ENCODE data around the gene KLHL30.
"Not testable (repeated sequence)": the region's sequence is repeated elsewhere in the genome, so short reads cannot be mapped to it uniquely, and the experiment has no call there.

KLHL30 gene

DNA sequence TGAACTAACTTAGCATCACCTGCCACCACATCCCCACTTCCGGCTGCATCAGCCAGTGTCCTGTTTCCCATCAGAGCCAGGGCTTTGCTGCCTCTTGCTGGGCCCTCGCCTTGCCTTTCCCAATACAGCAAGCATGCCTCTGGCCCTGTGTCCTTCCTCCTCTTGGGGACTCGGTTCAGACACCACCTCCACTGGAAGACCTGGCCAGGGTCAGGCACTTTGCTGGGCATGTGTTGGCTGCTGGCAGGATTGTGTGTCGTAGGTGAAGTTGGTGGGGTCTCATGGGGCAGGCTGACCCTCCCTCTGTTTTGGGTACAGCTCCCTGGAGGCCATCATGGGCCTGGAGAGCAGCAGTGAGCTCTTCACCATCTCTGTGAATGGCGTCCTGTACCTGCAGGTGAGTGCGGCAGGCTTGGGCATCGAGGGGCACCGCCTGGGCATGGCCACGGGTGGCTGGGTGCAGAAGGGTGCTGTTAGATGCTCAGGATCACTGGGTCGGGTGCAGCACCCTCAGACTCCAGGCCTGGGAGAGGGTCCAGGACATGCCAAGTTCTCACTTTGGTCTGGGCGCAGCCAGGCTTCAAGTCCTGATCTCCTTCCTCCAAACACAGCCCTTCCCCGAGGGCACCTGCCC, 26.9 kb downstream of the KLHL30 start:
- H3K27me3 ChIP-seq (ENCODE audit: control insufficient read depth in 2 of 2, insufficient read depth in 2 of 2, low read length in 2 of 2): peaks cover 2 to 8% of the 10 kb centered on the region in 2 donors

DNA sequence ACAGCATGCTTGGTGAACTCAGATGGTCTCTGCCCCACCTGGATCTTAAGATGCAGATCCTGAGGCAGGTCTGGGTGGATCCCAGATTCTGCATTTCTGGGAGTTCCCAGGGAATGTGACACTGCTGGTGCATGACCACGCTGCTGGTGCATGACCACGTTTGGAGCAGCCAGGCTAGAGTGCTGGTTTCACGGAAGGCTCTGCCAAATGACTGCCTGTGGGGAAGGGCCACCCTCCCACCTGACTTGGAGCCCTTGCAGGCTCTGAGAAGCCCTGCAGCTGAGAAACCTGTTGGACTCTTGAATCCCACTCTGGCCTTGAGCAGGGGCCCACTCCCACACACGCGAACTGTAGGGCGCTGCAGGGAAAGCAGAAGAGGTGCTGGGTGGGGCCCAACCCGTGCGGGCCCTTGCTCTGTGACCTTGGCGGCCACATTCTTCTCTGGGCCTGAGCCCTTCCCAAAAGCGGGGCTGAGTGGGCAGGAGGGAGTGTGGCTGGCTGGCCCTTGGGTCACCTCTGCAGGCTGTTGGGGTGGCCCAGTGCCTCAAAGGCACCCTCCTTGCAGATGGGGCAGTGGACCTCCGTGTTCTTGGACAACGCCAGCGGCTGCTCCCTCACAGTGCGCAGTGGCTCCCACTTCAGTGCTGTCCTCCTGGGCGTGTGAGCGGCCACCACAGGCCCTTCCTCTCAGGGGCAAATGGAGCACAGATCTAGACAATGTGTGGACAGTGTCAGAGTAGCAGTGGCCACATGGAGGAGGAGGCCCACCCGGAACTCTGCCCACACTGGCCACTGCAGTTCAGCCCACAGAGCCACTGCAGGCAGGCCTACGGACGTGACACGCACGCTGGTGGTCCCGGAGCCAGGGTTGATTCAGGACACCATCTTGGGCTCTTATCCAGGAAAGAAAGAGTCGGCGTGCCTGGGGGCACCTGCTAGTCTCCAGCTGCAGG, 28.2 kb downstream of the KLHL30 start:
- Histone ChIP-seq H3K9me3 (ENCODE audit: control insufficient read depth in 2 of 2, low read length in 2 of 2) (no peaks in the 10 kb centered on the region), H3K36me3 (ENCODE audit: control insufficient read depth in 2 of 2, insufficient read depth in 2 of 2, low read length in 2 of 2) (peaks cover 19 to 24% of the 10 kb centered on the region in 2 donors), H3K27me3 (ENCODE audit: control insufficient read depth in 2 of 2, insufficient read depth in 2 of 2, low read length in 2 of 2) (peaks cover 2 to 8% of the 10 kb centered on the region in 2 donors), H3K9ac (ENCODE audit: low read depth in 1 of 2, low read length in 2 of 2) (no peak overlapping the region), H3K4me3 (ENCODE audit: low read length in 2 of 2) (no peak overlapping the region), H3K27ac (ENCODE audit: low read depth in 2 of 2, low read length in 2 of 2) (no peak overlapping the region), H3K4me1 (ENCODE audit: control insufficient read depth in 2 of 2, insufficient read depth in 2 of 2, low read length in 2 of 2) (no peaks in the 10 kb centered on the region)

More for the DNA sequence above, 26.9 kb downstream of the KLHL30 start:
- H3K4me1 ChIP-seq (ENCODE audit: control insufficient read depth in 2 of 2, insufficient read depth in 2 of 2, low read length in 2 of 2): no peaks in the 10 kb centered on the region
- H3K9ac ChIP-seq (ENCODE audit: low read depth in 1 of 2, low read length in 2 of 2): no peak overlapping the region
- H3K9me3 ChIP-seq (ENCODE audit: control insufficient read depth in 2 of 2, low read length in 2 of 2): no peaks in the 10 kb centered on the region
- no peak overlapping the region for H3K4me3 ChIP-seq (ENCODE audit: low read length in 2 of 2)
- peaks cover 12 to 19% of the 10 kb centered on the region in 2 donors for H3K36me3 ChIP-seq (ENCODE audit: control insufficient read depth in 2 of 2, insufficient read depth in 2 of 2, low read length in 2 of 2)
- H3K27ac ChIP-seq (ENCODE audit: low read depth in 2 of 2, low read length in 2 of 2): no peak overlapping the region

GRCh38 chr2:238167344-238167715, 28.9 kb downstream of the KLHL30 start:
- Histone ChIP-seq H3K36me3 (ENCODE audit: control insufficient read depth in 2 of 2, insufficient read depth in 2 of 2, low read length in 2 of 2) (peaks cover 22 to 28% of the 10 kb centered on the region in 2 donors), H3K4me3 (ENCODE audit: low read length in 2 of 2) (no peak overlapping the region), H3K4me1 (ENCODE audit: control insufficient read depth in 2 of 2, insufficient read depth in 2 of 2, low read length in 2 of 2) (no peaks in the 10 kb centered on the region), H3K27ac (ENCODE audit: low read depth in 2 of 2, low read length in 2 of 2) (no peak overlapping the region), H3K27me3 (ENCODE audit: control insufficient read depth in 2 of 2, insufficient read depth in 2 of 2, low read length in 2 of 2) (peaks cover 2 to 8% of the 10 kb centered on the region in 2 donors), H3K9ac (ENCODE audit: low read depth in 1 of 2, low read length in 2 of 2) (no peak overlapping the region), H3K9me3 (ENCODE audit: control insufficient read depth in 2 of 2, low read length in 2 of 2) (no peaks in the 10 kb centered on the region)

- Histone ChIP-seq H3K9me3 (ENCODE audit: control insufficient read depth in 2 of 2, low read length in 2 of 2) (no peaks in the 10 kb centered on the region), H3K4me3 (ENCODE audit: low read length in 2 of 2) (no peak overlapping the region), H3K27ac (ENCODE audit: low read depth in 2 of 2, low read length in 2 of 2) (no peak overlapping the region), H3K4me1 (ENCODE audit: control insufficient read depth in 2 of 2, insufficient read depth in 2 of 2, low read length in 2 of 2) (no peaks in the 10 kb centered on the region), H3K27me3 (ENCODE audit: control insufficient read depth in 2 of 2, insufficient read depth in 2 of 2, low read length in 2 of 2) (peaks cover 2 to 6% of the 10 kb centered on the region in 2 donors), H3K9ac (ENCODE audit: low read depth in 1 of 2, low read length in 2 of 2) (no peak overlapping the region), H3K36me3 (ENCODE audit: control insufficient read depth in 2 of 2, insufficient read depth in 2 of 2, low read length in 2 of 2) (peaks cover 26 to 32% of the 10 kb centered on the region in 2 donors)
Measured at GRCh38 chr2:238167761-238168160, 29.3 kb downstream of the KLHL30 start.

- H3K9me3 ChIP-seq (ENCODE audit: control insufficient read depth in 2 of 2, low read length in 2 of 2): no peaks in the 10 kb centered on the region
- no peak overlapping the region for H3K4me3 ChIP-seq (ENCODE audit: low read length in 2 of 2)
- no peak overlapping the region for H3K9ac ChIP-seq (ENCODE audit: low read depth in 1 of 2, low read length in 2 of 2)
- peaks cover 33 to 38% of the 10 kb centered on the region in 2 donors for H3K36me3 ChIP-seq (ENCODE audit: control insufficient read depth in 2 of 2, insufficient read depth in 2 of 2, low read length in 2 of 2)
- peaks cover 0 to 2% of the 10 kb centered on the region in 2 donors for H3K27me3 ChIP-seq (ENCODE audit: control insufficient read depth in 2 of 2, insufficient read depth in 2 of 2, low read length in 2 of 2)
- H3K4me1 ChIP-seq (ENCODE audit: control insufficient read depth in 2 of 2, insufficient read depth in 2 of 2, low read length in 2 of 2): no peaks in the 10 kb centered on the region
- H3K27ac ChIP-seq (ENCODE audit: low read depth in 2 of 2, low read length in 2 of 2): no peak overlapping the region
Measured at GRCh38 chr2:238168196-238169047, 30.0 kb downstream of the KLHL30 start.

DNA sequence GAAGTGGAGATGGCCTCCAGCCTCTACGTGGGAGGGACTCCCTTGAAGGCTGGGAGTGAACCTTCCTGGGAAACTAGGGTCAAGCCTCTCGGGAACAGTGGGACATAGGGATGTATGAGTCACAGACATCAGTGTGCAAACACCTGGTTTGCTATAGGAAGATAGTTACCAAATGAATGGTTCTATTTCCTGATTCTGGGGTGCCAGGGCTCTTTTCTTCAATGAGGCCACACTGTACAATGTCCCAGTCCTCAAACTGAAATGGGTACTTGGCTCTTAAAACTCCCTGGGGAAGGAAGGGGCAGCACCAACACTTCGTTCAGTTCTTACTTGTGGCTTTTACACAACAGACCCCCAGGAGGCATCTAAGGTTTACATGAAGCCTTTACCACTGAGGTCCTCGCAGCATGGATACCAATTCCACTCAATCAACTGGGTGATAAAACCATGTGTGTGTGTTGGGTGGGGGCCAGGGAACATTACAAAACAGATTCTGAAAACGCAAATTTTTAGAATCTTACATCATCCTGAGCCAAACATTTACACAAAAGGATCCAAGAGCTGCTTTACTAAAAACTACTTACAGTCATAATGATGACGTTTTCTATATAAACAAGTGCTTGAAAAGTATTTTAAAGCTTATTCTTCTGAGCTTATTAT, 30.7 kb downstream of the KLHL30 start:
- H3K27ac ChIP-seq (ENCODE audit: low read depth in 2 of 2, low read length in 2 of 2): peak overlapping the region in 1 of 2 donors; percentile 7
- no peak overlapping the region for H3K9ac ChIP-seq (ENCODE audit: low read depth in 1 of 2, low read length in 2 of 2)
- peaks cover 0 to 2% of the 10 kb centered on the region in 2 donors for H3K27me3 ChIP-seq (ENCODE audit: control insufficient read depth in 2 of 2, insufficient read depth in 2 of 2, low read length in 2 of 2)
- no peaks in the 10 kb centered on the region for H3K9me3 ChIP-seq (ENCODE audit: control insufficient read depth in 2 of 2, low read length in 2 of 2)
- H3K4me1 ChIP-seq (ENCODE audit: control insufficient read depth in 2 of 2, insufficient read depth in 2 of 2, low read length in 2 of 2): peaks cover 0 to under 1% of the 10 kb centered on the region in 2 donors
- H3K36me3 ChIP-seq (ENCODE audit: control insufficient read depth in 2 of 2, insufficient read depth in 2 of 2, low read length in 2 of 2): peaks cover 38 to 39% of the 10 kb centered on the region in 2 donors
- H3K4me3 ChIP-seq (ENCODE audit: low read length in 2 of 2): no peak overlapping the region

GRCh38 chr2:238169708-238170251, 31.3 kb downstream of the KLHL30 start:
- Histone ChIP-seq H3K9ac (ENCODE audit: low read depth in 1 of 2, low read length in 2 of 2) (no peak overlapping the region), H3K27ac (ENCODE audit: low read depth in 2 of 2, low read length in 2 of 2) (peak overlapping the region in 1 of 2 donors; percentile 7), H3K36me3 (ENCODE audit: control insufficient read depth in 2 of 2, insufficient read depth in 2 of 2, low read length in 2 of 2) (peaks cover 39 to 41% of the 10 kb centered on the region in 2 donors), H3K9me3 (ENCODE audit: control insufficient read depth in 2 of 2, low read length in 2 of 2) (no peaks in the 10 kb centered on the region), H3K4me1 (ENCODE audit: control insufficient read depth in 2 of 2, insufficient read depth in 2 of 2, low read length in 2 of 2) (peaks cover 0 to 4% of the 10 kb centered on the region in 2 donors), H3K27me3 (ENCODE audit: control insufficient read depth in 2 of 2, insufficient read depth in 2 of 2, low read length in 2 of 2) (no peaks in the 10 kb centered on the region), H3K4me3 (ENCODE audit: low read length in 2 of 2) (no peak overlapping the region)

- Histone ChIP-seq H3K36me3 (ENCODE audit: control insufficient read depth in 2 of 2, insufficient read depth in 2 of 2, low read length in 2 of 2) (peaks cover 42 to 44% of the 10 kb centered on the region in 2 donors), H3K27ac (ENCODE audit: low read depth in 2 of 2, low read length in 2 of 2) (peak overlapping the region in 1 of 2 donors; percentile 7)
Measured at GRCh38 chr2:238170386-238171071, 32.1 kb downstream of the KLHL30 start.

GRCh38 chr2:238171072-238171431, 32.6 kb downstream of the KLHL30 start:
- not testable (repeated sequence) for H3K9ac ChIP-seq (ENCODE audit: low read depth in 1 of 2, low read length in 2 of 2); H3K27me3 ChIP-seq (ENCODE audit: control insufficient read depth in 2 of 2, insufficient read depth in 2 of 2, low read length in 2 of 2); H3K9me3 ChIP-seq (ENCODE audit: control insufficient read depth in 2 of 2, low read length in 2 of 2); H3K4me3 ChIP-seq (ENCODE audit: low read length in 2 of 2); H3K27ac ChIP-seq (ENCODE audit: low read depth in 2 of 2, low read length in 2 of 2); H3K4me1 ChIP-seq (ENCODE audit: control insufficient read depth in 2 of 2, insufficient read depth in 2 of 2, low read length in 2 of 2)
- peaks cover 45% of the 10 kb centered on the region in 2 donors for H3K36me3 ChIP-seq (ENCODE audit: control insufficient read depth in 2 of 2, insufficient read depth in 2 of 2, low read length in 2 of 2)

More at GRCh38 chr2:238170386-238171071, 32.1 kb downstream of the KLHL30 start:
- Histone ChIP-seq H3K4me1 (ENCODE audit: control insufficient read depth in 2 of 2, insufficient read depth in 2 of 2, low read length in 2 of 2) (peaks cover 0 to 7% of the 10 kb centered on the region in 2 donors), H3K9me3 (ENCODE audit: control insufficient read depth in 2 of 2, low read length in 2 of 2) (no peaks in the 10 kb centered on the region), H3K4me3 (ENCODE audit: low read length in 2 of 2) (no peak overlapping the region), H3K27me3 (ENCODE audit: control insufficient read depth in 2 of 2, insufficient read depth in 2 of 2, low read length in 2 of 2) (no peaks in the 10 kb centered on the region), H3K9ac (ENCODE audit: low read depth in 1 of 2, low read length in 2 of 2) (no peak overlapping the region)

Data from mucosa of rectum (tissue), 2 donors.